Parathyroid adenoma (tissue), 2 donors: ENCODE results near the gene ADAMTS5.

Source experiments
- H2AFZ ChIP-seq: fragments of 300-600 bp; sonication (generic); one replicate; pipeline ENCODE4 v1.7.0; 2017; ENCODE audit warnings: antibody characterized with exemption, mild to moderate bottlenecking
- H3K27ac ChIP-seq: fragments of 300-600 bp; sonication (generic); one replicate; pipeline ENCODE4 v1.7.0; 2017
- H3K27me3 ChIP-seq: fragments of 300-600 bp; sonication (generic); one replicate; pipeline ENCODE4 v1.7.0; 2017; ENCODE audit warnings: low read length; ENCODE audit not compliant: control insufficient read depth, insufficient read depth
- H3K36me3 ChIP-seq: fragments of 300-600 bp; sonication (generic); one replicate; pipeline ENCODE4 v1.7.0; 2017; ENCODE audit warnings: low read length; ENCODE audit not compliant: control insufficient read depth, insufficient read depth
- H3K4me1 ChIP-seq: fragments of 300-600 bp; sonication (generic); one replicate; pipeline ENCODE4 v1.7.0; 2017; ENCODE audit warnings: control low read depth
- H3K4me2 ChIP-seq: fragments of 300-600 bp; sonication (generic); one replicate; pipeline ENCODE4 v1.7.0; 2017; ENCODE audit warnings: low read length
- H3K4me3 ChIP-seq: fragments of 300-600 bp; sonication (generic); one replicate; pipeline ENCODE4 v1.7.0; 2017; ENCODE audit warnings: low read depth, low read length
- H3K79me2 ChIP-seq: fragments of 300-600 bp; sonication (generic); one replicate; pipeline ENCODE4 v1.7.0; 2017; ENCODE audit warnings: control low read depth
- H3K9ac ChIP-seq: fragments of 300-600 bp; sonication (generic); one replicate; pipeline ENCODE4 v1.7.0; 2017; ENCODE audit warnings: mild to moderate bottlenecking
- H3K9me3 ChIP-seq: fragments of 300-600 bp; sonication (generic); one replicate; pipeline ENCODE4 v1.7.0; 2017; ENCODE audit warnings: low read length; ENCODE audit not compliant: control insufficient read depth
- CTCF ChIP-seq: fragments of 300-600 bp; sonication (generic); IDR thresholded peaks from one replicate; pipeline ENCODE4 v1.7.0; 2017; ENCODE audit warnings: antibody characterized with exemption, mild to moderate bottlenecking
- donor health status: primary hyperparathyroidism.

Gene ADAMTS5

GRCh38 chr21:26952374-26953066 is 14.4 kb downstream of the ADAMTS5 start:
- H3K9ac ChIP-seq = no peak overlapping the region
- H3K4me1 ChIP-seq = no peaks in the 10 kb centered on the region
- no peak overlapping the region for H3K4me3 ChIP-seq
- H3K27me3 ChIP-seq = no peaks in the 10 kb centered on the region
- H3K36me3 ChIP-seq = no peaks in the 10 kb centered on the region
- H2AFZ ChIP-seq = no peak overlapping the region
- no peak overlapping the region for H3K27ac ChIP-seq
- no peaks in the 10 kb centered on the region for H3K79me2 ChIP-seq
- H3K9me3 ChIP-seq = no peaks in the 10 kb centered on the region
- TF ChIP-seq CTCF = no peak
- H3K4me2 ChIP-seq = no peak overlapping the region

GRCh38 chr21:26949830-26950229 is 17.1 kb downstream of the ADAMTS5 start:
- Histone ChIP-seq H3K79me2 (no peaks in the 10 kb centered on the region), H3K4me3 (no peak overlapping the region), H3K27ac (no peak overlapping the region), H2AFZ (no peak overlapping the region), H3K4me2 (no peak overlapping the region), H3K9me3 (no peaks in the 10 kb centered on the region), H3K27me3 (no peaks in the 10 kb centered on the region), H3K4me1 (no peaks in the 10 kb centered on the region), H3K9ac (no peak overlapping the region), H3K36me3 (no peaks in the 10 kb centered on the region)
- TF ChIP-seq CTCF = no peak

- Histone ChIP-seq H3K9me3 (no peaks in the 10 kb centered on the region), H3K27me3 (no peaks in the 10 kb centered on the region), H3K36me3 (no peaks in the 10 kb centered on the region), H3K79me2 (no peaks in the 10 kb centered on the region), H3K4me3 (no peak overlapping the region), H2AFZ (no peak overlapping the region), H3K4me2 (no peak overlapping the region), H3K27ac (no peak overlapping the region), H3K9ac (no peak overlapping the region), H3K4me1 (no peaks in the 10 kb centered on the region)
- no peak for TF ChIP-seq CTCF
These were observed 18.7 kb downstream of the ADAMTS5 start for GRCh38 chr21:26948194-26948593.

GRCh38 chr21:26946744-26947446 is 20.0 kb downstream of the ADAMTS5 start:
- Histone ChIP-seq H2AFZ (no peak overlapping the region), H3K36me3 (no peaks in the 10 kb centered on the region), H3K4me1 (no peaks in the 10 kb centered on the region), H3K79me2 (no peaks in the 10 kb centered on the region), H3K9me3 (no peaks in the 10 kb centered on the region), H3K9ac (no peak overlapping the region), H3K27ac (no peak overlapping the region), H3K4me2 (no peak overlapping the region), H3K4me3 (no peak overlapping the region), H3K27me3 (no peaks in the 10 kb centered on the region)
- TF ChIP-seq CTCF = no peak
